NCI-H128 (cell line): ENCODE measurements around the gene RBM24.
"Not testable (repeated sequence)": the region's sequence is repeated elsewhere in the genome, so short reads cannot be mapped to it uniquely, and the experiment has no call there.

Source experiments
- DNase-seq: peaks from one replicate; lab custom pipeline; 2025; ENCODE audit not compliant: unreplicated experiment; lab: John Stamatoyannopoulos, UW

RBM24 gene

GRCh38 chr6:17289630-17290061 is 8.5 kb downstream of the RBM24 start:
- no peak for DNase-seq

GRCh38 chr6:17291778-17292177 is 10.6 kb downstream of the RBM24 start:
- no peak for DNase-seq

DNA sequence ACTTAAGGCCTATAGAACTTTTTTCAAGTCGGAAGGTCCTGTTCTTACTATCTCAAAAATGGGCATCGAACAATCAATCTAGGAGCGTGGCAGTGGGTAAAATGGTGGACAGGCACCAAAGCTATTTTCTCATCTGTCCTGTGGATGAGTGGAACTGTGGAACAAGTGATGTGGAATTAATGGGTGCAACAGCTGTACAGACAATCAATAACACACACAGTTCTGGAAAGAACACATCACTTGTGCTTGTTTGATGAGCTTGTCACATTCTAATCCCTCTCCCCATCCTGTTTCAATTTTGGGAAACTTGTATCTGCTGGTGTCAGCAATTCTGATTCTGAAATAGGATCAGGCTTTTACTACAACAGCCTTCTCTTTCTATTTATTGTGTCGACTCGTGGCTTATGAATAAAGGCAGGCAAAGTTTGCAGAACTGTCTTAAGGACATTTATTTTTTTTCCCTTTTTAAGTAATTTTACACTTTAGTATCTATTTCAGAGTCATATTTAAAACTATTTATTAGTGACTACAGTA is 11.5 kb downstream of the RBM24 start:
- DNase-seq: no peak

DNA sequence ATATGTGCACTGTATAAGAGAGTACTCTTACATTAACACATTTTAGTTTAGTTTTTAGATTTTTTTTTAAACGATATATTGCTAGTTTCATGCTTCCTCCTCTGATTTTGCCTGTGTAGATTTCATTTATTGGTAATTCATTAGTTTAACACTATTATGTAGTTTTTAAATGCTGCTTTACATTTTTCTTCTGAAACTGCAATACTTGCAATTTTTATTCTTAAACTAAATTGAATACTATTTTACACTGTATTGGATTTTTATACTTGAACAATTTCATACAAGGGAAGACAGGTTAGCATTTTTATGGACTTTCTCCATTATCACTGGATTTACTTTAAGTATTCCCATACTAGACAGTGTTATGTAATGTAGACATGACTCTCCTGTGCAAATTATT is 12.2 kb downstream of the RBM24 start:
- DNase-seq: no peak

- no peak for DNase-seq
These were observed 16.3 kb downstream of the RBM24 start for GRCh38 chr6:17297271-17298080.

GRCh38 chr6:17298257-17298656 is 17.1 kb downstream of the RBM24 start:
- no peak for DNase-seq

DNA sequence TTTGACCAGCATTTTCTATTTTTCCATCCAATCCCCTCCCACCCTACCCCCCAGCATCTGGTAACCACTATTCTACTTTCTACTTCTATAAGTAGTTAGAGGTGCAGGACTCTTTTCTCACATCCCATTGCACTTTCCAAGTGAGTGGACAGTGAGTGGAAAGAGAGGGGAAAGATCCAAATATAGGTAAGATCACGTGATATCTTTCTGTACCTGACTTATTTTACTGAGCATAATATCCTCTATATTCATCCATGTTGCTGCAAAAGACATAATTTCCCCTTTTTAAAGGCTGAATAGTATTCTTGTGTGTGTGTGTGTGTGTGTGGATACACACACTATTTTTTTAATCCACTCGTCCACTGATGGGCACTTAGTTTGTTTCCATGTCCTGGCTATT is 18.1 kb downstream of the RBM24 start:
- DNase-seq: no peak

DNA sequence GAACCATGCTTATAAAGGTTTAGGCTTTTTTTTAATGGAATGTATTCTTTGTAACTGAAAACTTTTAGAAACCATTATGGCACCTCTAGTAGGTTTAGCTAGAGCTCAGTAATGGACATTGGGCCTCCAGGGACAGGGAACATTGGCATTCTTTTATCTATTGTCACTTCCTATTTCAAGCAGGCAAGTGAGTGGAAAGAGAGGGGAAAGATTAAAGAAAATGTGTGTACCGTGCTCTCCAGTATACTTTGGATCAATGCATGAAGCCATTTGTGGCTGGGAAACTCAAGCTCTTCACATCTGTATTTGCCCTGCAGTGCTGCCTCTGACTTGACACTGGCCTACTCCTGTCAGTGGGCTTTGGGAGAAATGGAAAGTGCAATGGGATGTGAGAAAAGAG is 18.6 kb downstream of the RBM24 start:
- no peak for DNase-seq

GRCh38 chr6:17300637-17301036 is 19.5 kb downstream of the RBM24 start:
- no peak for DNase-seq

GRCh38 chr6:17303444-17303843 is 22.3 kb downstream of the RBM24 start:
- DNase-seq: no peak

DNA sequence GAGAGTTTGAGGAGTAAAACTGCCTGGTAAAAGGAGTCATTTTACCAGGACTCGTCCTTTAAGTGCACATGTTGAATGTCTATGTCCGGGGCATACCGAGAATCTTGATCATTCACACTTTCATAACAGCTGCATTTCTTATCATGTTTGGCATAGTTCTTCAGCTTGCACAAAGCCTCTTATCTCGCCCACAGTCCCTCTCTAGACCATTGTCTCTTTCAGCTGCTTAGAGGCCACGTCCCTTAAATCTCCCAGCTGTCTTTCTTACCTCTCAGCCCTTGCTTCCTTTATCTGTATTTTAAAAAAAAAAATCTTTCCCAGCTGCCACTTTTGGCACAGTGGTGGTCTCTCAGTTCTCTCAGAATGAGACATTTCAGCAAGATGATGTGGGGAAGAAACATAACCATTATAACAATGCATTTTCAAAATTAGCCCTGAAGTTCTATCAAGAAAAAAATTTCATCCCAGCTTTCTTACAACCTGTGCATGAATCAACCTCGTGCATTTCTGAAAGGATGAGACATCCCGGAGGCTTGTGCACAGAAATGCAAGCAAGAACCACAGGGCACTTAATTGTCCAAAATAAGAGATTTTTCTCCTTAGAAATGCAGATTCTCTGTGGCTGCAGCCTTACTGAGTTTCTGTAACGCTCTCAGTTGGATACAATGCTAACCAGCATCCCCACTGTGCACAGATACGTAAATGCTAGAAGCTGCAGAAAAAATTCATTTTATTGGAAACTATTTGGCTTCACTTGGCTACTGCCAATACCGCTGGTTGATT is 24.2 kb downstream of the RBM24 start:
- no peak for DNase-seq

- DNase-seq: peak; percentile 22
These were observed 30.6 kb downstream of the RBM24 start for GRCh38 chr6:17311595-17312311.

- DNase-seq: not testable (repeated sequence)
These were observed 32.1 kb downstream of the RBM24 start for GRCh38 chr6:17313238-17313637.

DNA sequence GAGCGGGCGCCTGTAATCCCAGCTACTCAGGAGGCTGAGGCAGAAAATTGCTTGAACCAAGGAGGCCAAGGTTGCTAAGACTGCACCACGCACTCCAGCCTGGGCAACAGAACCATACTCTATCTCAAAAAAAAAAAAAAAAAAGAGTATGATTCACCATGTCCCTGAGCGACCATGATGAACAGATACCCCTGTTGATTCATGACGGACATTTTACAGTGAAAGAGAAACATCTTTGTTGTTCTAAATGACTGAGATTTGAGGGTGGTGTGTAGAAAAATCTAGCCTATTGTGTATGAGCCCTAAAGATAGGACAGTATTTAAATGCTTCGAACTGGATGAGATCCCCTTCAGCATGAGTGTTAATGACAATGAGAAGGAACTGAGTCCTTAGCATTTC is 32.8 kb downstream of the RBM24 start:
- no peak for DNase-seq

- no peak for DNase-seq
These were observed 34.1 kb downstream of the RBM24 start for GRCh38 chr6:17315262-17315661.

- no peak for DNase-seq
These were observed 37.4 kb downstream of the RBM24 start for GRCh38 chr6:17318435-17319165.

GRCh38 chr6:17320266-17320665 is 39.1 kb downstream of the RBM24 start:
- DNase-seq: not testable (repeated sequence)

- no peak for DNase-seq
These were observed 50.1 kb downstream of the RBM24 start for GRCh38 chr6:17331238-17331637.

GRCh38 chr6:17334265-17334664 is 53.1 kb downstream of the RBM24 start:
- no peak for DNase-seq

- no peak for DNase-seq
These were observed 55.3 kb downstream of the RBM24 start for GRCh38 chr6:17336425-17336824.

DNA sequence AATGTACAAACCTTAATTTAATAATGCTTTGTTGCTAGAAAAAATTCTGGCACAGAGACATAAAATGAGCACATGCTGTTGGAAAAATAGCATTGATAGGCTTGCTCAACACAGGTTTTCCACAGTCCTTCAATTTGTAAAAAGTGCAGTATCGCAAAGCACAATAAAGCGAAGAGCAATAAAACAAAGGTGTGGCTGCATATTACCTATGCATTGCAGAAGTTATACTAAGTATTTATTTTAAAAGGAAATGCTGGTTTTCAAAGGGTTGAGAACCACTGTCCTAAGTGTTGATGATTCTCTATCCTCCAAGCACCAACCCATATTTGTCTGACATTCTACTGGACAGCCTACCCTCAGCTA is 58.1 kb downstream of the RBM24 start:
- DNase-seq: no peak
